HL-60 (cell line): ENCODE measurements around the gene PSMC3IP.

ENCODE experiments used
- DNase-seq, 2 experiments: peaks; one replicate each; pipeline ENCODE4 v3.0.0-alpha.2; 2010 to 2020; ENCODE audit warnings: low read depth in 1 of 2, low spot score in 1 of 2
- H3K27ac ChIP-seq: fragments of 250-450 bp; sonication (Bioruptor Pico); replicated peaks from 2 replicates; pipeline ENCODE4 v1.5.1; 2020; ENCODE audit warnings: mild to moderate bottlenecking, moderate library complexity
- H3K27me3 ChIP-seq: fragments of 250-450 bp; sonication (Bioruptor Pico); 2 replicates; pipeline ENCODE4 v1.5.1; 2021; ENCODE audit warnings: mild to moderate bottlenecking, moderate library complexity; ENCODE audit not compliant: insufficient read depth, poor library complexity, severe bottlenecking
- H3K4me3 ChIP-seq: replicated peaks from 2 replicates; pipeline ENCODE4 v1.5.1; 2011; ENCODE audit warnings: mild to moderate bottlenecking, control low read depth, low read length; ENCODE audit not compliant: insufficient read depth
- CTCF ChIP-seq: IDR thresholded peaks from one replicate; pipeline ENCODE4 v1.5.1; 2011; ENCODE audit warnings: low read length, control low read depth, inconsistent platforms; ENCODE audit not compliant: insufficient read depth
- GABPA ChIP-seq: IDR thresholded peaks from 2 replicates; pipeline ENCODE4 v1.6.1; 2012; ENCODE audit warnings: low read depth
- POLR2AphosphoS5 ChIP-seq: IDR thresholded peaks from 2 replicates; pipeline ENCODE4 v1.6.1; 2012; ENCODE audit warnings: low read depth
- REST ChIP-seq: IDR thresholded peaks from 2 replicates; pipeline ENCODE4 v1.6.1; 2012; ENCODE audit warnings: low read depth; ENCODE audit not compliant: insufficient replicate concordance
- SPI1 ChIP-seq: IDR thresholded peaks from 2 replicates; pipeline ENCODE4 v1.6.1; 2012; ENCODE audit warnings: low read depth, mild to moderate bottlenecking, borderline replicate concordance

PSMC3IP gene

GRCh38 chr17:42564815-42565522 lies 12.6 kb downstream of the PSMC3IP start:
- no peak for DNase-seq
- Histone ChIP-seq H3K27ac (no peak overlapping the region), H3K4me3 (no peak overlapping the region), H3K27me3 (no peaks in the 10 kb centered on the region)
- TF ChIP-seq SPI1 (no peak), POLR2AphosphoS5 (no peak), CTCF (no peak), REST (no peak), GABPA (no peak)

- Histone ChIP-seq H3K27ac (peak overlapping the region; percentile 94), H3K4me3 (peak overlapping the region; percentile 85; the same call in 1 of the 2 replicates), H3K27me3 (no peaks in the 10 kb centered on the region)
- DNase-seq: no peak
- no peak for TF ChIP-seq GABPA
- TF ChIP-seq SPI1: no peak
- no peak for TF ChIP-seq CTCF
These were observed 13.6 kb downstream of the PSMC3IP start for GRCh38 chr17:42563950-42564349.

GRCh38 chr17:42563543-42563942 lies 14.0 kb downstream of the PSMC3IP start:
- TF ChIP-seq REST (no peak), GABPA (no peak), POLR2AphosphoS5 (no peak), SPI1 (no peak), CTCF (no peak)
- no peak for DNase-seq
- H3K27me3 ChIP-seq: no peaks in the 10 kb centered on the region
- H3K4me3 ChIP-seq: peak overlapping the region; percentile 85
- H3K27ac ChIP-seq: peak overlapping the region; percentile 94

- Histone ChIP-seq H3K27ac (peak overlapping the region; percentile 94), H3K4me3 (peak overlapping the region; percentile 85), H3K27me3 (no peaks in the 10 kb centered on the region)
- TF ChIP-seq GABPA (no peak), REST (no peak)
- DNase-seq: no peak
These were observed 14.4 kb downstream of the PSMC3IP start for GRCh38 chr17:42563143-42563509.
